Activated effector memory CD4-positive, alpha-beta T cell treated with Interleukin-2 at 50 U/mL for 16 hours (primary cell): Measurements from ENCODE around the gene TNK1.
"Not testable (repeated sequence)": the region's sequence is repeated elsewhere in the genome, so short reads cannot be mapped to it uniquely, and the experiment has no call there.

Experiments
- DNase-seq: peaks from one replicate; pipeline ENCODE4 v3.0.0-alpha.2; 2020

The TNK1 gene

GRCh38 chr17:7380855-7381683 lies at the start of gene TNK1:
Gene TNK1, plus strand, starts transcription at chr17:7381089. Its CDS starts 1,838 bp downstream, at chr17:7382927.
- no peak for DNase-seq

DNA sequence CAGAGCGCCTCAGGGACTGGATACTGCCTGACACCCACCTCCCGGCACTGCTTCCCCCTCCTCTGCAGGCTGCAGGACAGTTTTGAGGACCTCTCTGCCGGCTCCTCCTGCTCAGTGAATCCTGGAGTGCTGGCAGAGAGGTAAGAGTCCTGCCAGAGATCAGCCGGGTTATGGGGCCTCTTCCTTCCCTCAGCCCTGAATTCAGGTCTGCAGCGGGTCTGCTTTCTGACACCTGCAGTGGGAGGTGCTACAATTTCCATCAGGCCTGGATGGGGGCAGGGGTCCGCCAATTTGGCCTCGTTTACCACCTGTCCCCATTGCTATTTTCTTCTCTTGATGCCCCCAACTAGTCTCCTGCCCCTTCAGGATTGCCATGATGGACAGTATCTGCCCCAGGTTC lies 48.8 kb upstream of the TNK1 start:
- DNase-seq, result no peak

- DNase-seq, result not testable (repeated sequence)
Observed at GRCh38 chr17:7332600-7333069, 48.3 kb upstream of the TNK1 start.

DNA sequence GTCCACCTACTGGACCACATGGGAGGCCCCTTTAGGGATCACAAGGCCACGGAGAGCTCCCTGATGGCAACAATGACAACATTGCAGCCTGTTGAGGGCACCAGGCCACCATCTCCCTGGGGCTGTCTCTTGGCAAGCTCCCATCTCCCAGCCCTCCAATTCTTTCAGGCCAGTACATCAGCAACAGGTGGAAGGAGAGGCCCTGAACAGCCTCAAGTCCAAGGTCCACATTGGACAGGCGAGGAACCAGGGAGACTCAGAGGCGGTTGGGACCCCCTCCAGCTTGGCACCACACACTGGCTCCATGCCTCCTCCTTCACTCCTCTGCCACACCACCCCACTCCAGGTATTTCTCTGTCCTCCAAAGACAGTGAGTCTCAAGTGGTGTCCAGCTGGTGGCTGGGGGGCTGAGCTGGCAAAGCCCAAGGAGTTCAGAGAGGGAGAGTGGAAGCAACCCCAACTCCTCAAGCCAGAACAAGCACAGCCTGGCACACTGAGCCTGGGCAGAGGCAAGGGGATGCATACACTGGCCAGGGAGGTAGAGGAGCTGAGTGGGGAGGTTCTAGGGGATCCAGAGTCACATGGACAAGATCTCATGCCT lies 45.9 kb upstream of the TNK1 start:
- DNase-seq, result no peak

DNA sequence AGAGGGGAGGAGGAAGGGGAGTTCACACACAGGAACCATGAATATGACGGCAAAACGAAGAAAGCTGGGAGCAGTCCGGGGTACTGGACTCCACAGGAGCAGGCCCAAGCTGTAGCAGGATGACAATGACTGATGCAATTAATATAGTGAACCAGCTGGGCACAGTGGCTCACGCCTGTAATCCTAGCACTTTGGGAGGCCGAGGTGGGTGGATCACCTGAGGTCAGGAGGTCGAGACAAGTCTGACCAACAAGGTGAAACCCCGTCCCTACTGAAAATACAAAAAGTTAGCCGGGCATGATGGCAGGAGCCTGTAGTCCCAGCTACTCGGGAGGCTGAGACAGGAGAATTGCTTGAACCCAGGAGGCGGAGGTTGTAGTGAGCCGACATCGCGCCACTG lies 45.1 kb upstream of the TNK1 start:
- not testable (repeated sequence) for DNase-seq

GRCh38 chr17:7336240-7337175 lies 44.4 kb upstream of the TNK1 start, which contains the start of gene ACAP1:
Gene ACAP1, plus strand, starts transcription at chr17:7336529. Its CDS starts 206 bp downstream, at chr17:7336735.
- DNase-seq, result peak; percentile 89

DNA sequence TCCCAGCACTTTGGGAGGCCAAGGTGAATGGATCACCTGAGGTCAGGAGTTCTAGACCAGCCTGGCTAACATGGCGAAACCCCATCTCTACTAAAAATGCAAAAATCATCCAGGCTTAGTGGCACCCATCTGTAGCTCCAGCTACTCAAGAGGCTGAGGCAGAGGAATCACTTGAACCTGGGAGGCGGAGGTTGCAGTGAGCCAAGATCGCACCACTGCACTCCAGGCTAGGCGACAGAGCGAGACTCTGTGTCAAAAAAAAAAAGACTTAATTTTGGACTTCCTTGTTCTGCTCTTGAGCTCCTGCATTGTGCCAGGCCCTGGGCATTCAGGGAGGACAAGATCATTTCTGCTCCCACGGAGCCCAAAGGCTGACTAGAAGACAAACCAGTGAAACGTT lies 43.3 kb upstream of the TNK1 start:
- DNase-seq, result not testable (repeated sequence)

DNA sequence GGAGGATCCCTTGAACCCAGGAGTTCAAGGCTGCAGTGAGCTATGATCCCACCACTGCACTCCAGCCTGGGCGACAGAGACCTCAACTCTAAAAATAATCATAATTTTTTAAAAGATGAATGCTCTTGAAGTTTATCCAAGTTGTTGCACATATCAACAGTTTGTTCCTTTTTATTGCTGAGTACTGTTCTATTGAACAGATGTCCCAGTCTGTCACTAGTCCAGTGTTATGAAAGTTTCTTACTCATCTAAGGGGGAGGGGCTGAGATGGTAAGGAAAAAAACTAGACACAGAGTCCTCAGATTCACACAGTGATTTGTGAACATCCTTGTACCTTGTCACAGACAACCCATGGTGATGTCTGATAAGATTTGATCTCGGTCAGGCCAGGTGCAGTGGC lies 40.7 kb upstream of the TNK1 start:
- DNase-seq, result no peak

GRCh38 chr17:7341842-7342241 lies 39.0 kb upstream of the TNK1 start:
- no peak for DNase-seq

- DNase-seq, result no peak
Observed at GRCh38 chr17:7343250-7343649, 37.6 kb upstream of the TNK1 start.

DNA sequence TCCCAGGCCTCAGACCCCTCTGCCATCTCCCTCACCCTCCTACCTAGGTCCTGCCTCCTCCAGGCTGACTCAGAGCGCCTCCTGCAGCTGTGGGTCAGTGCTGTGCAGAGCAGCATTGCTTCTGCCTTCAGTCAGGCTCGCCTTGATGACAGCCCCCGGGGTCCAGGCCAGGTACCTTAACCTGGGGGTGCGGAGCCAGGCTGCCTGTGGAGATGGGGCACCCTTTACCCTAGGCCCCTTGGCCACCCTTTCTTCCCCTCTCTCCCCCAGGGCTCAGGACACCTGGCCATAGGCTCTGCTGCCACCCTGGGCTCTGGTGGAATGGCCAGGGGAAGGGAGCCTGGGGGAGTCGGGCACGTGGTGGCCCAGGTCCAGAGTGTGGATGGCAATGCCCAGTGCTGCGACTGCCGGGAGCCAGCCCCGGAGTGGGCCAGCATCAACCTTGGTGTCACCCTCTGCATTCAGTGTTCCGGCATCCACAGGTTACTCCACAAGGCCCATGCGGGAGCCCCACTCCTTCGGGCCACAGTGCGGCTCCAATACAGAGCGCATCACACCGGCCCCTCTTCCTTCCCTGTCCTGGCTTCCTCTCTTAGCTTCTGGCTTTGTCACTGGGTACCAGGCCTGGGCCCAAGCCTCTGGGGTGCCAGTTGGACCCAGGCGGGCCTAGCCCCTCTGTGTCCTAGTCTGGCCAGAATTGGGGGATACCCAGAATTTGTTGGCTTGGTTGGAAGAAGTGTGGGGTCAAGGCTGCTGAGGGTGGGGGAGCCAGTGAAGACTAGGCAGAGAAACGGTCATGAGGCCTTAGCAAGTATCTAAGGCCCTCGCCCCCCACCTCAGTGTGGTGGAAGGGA lies 33.9 kb upstream of the TNK1 start:
- no peak for DNase-seq

- DNase-seq, result no peak
Observed at GRCh38 chr17:7347630-7348477, 33.0 kb upstream of the TNK1 start.

DNA sequence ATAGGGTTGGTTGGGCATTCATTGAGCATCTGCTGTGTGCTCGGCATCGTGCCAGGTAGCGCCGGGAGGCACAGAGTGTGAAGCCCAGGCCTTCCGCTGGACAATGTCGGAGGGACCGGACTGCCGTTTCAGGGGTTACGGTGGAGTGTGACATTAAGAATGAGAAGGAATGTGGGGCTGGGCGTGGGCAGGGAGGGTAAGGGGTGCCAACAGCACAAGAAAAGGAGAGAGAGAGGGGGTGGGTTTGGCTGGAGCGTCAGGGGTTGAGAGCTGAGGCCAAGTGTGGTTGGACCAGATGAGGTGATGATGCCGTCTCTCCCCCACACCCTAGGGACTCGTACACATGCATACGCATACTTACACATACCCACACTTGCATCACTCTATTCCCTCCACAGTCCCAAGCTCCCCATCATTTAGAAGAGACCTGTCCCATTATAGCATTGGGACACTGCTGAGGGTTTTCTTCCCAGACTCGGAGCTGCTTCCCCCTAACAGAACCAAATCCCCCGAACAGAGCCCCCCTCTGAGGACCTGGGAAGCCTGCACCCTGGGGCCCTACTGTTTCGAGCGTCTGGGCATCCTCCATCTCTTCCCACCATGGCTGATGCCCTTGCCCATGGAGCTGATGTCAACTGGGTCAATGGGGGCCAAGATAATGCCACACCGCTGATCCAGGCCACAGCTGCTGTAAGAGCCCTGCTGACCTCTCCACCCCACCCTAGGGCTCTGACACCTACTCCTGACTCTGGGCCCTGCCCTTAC lies 32.2 kb upstream of the TNK1 start:
- no peak for DNase-seq

DNA sequence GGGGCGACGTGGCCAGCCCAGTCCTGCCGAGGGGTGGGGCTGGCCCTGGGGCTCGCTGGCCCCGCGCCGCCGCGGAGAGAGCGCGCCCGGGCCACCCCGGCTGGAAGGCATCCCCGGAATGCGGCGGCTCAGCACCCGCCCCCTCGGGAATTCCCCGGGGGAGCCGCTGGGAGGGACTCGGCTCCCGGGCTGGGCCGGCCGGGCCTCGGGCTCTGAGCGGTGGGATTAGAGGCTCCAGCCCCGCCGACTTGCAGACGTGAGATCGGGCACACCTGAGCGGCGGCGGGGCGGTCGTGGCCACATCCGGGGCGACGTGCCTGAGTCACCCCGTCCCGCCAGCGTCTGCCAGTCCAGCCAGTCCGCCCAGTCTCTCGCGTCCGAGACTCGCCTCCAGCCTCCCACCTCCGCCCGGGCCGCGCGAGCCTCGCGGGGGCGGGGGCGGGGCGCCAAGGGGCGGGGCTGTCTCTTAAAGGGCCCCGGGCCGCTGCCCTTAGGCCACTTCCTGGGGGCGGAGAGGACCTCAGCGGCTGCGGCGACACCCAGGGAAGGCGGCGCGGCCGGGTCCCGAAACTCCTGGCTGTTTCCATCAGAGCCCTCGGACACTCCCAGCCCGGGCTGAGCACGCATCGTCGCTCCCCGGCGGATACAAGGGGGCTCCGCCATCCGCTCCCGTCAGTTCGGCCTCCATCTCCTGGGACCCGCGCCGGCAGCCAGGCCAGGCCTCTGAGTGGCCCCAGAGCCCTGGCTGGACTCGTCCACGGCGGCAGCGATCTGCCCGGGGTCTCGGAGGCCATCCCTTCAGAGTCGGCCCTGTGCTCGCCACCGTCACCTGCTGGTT lies 29.0 kb upstream of the TNK1 start, which contains the start of gene KCTD11:
TSS of gene KCTD11 (plus strand) at position 498 of the 838 bp plus-strand sequence.
- DNase-seq, result peak; percentile 65

DNA sequence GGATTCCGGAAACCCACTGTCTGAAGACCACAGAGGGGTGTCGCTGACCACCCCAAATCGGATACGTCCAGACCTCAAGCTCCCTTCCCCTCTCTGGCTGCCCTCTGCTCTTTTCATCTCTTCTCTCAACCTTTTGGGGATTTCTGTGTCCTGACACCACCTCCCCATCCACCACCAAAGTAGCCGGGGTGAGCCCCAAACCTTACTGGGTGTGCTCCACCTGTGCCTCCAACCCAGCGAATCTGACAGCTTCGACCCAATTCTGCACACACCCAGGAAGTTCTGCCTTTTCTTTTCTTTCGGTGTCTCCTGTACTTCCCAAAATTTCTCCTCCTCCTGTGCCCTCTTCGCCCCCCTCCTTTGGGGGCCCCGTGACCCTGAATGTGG lies 28.4 kb upstream of the TNK1 start:
- DNase-seq, result no peak

DNA sequence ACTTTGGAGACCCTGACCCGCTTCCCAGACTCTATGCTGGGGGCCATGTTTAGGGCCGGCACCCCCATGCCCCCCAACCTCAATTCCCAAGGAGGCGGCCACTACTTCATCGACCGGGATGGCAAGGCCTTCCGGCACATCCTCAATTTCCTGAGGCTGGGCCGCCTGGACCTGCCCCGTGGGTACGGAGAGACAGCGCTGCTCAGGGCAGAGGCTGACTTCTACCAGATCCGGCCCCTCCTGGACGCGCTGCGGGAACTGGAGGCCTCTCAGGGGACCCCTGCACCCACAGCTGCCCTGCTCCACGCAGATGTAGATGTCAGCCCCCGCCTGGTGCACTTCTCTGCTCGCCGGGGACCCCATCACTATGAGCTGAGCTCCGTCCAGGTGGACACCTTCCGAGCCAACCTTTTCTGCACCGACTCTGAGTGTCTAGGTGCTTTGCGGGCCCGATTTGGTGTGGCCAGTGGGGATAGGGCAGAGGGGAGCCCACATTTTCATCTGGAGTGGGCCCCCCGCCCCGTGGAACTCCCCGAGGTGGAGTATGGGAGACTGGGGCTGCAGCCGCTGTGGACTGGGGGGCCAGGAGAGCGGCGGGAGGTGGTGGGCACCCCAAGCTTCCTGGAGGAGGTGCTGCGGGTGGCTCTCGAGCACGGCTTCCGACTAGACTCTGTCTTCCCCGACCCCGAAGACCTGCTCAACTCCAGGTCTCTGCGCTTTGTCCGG lies 27.8 kb upstream of the TNK1 start:
- DNase-seq, result no peak

- DNase-seq, result no peak
Observed at GRCh38 chr17:7354262-7354843, 26.5 kb upstream of the TNK1 start.

DNA sequence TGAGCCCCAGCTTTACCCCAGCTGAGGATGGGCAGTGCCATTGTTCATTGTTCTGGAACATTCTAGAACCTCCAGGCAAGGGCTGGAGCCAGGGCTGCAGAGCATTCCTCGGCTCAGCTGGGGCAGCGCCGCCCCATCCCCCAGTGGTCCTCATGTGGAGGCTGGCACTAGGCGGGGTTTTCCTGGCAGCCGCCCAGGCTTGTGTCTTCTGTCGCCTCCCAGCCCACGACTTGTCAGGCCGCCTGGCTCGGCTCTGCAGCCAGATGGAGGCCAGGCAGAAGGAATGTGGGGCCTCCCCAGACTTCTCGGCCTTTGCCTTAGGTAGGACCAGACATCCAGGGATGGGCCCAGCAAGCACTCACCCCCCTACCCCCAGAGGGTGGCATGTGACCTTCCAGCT lies 25.8 kb upstream of the TNK1 start, which contains the start of gene TMEM95:
TSS of gene TMEM95 (plus strand) at position 104 of the 400 bp plus-strand sequence. CDS start at position 153, 49 bp downstream.
- DNase-seq, result no peak
